Brain microvascular endothelial cell (primary cell): ENCODE results near the gene LYPD1.

ENCODE experiments used
- DNase-seq: peaks from one replicate; pipeline ENCODE4 v3.0.0-alpha.2; 2020
- H3K27ac ChIP-seq: fragments of 250-450 bp; sonication (Bioruptor Pico); 2 replicates; pipeline ENCODE4 v1.5.1; 2020; ENCODE audit warnings: mild to moderate bottlenecking, moderate library complexity
- H3K27me3 ChIP-seq: fragments of 250-450 bp; sonication (Bioruptor Pico); replicated peaks from 2 replicates; pipeline ENCODE4 v1.5.1; 2020; ENCODE audit warnings: mild to moderate bottlenecking
- H3K36me3 ChIP-seq: fragments of 250-450 bp; sonication (Bioruptor Pico); replicated peaks from 2 replicates; pipeline ENCODE4 v1.5.1; 2020; ENCODE audit warnings: mild to moderate bottlenecking
- H3K4me3 ChIP-seq: 2 replicates; pipeline ENCODE4 v1.5.1; 2011; ENCODE audit warnings: low read depth, mild to moderate bottlenecking, control low read depth, low read length, moderate library complexity
- in situ Hi-C: cut with HindIII; loops from 2 replicates; pipeline ENCODE4 v1.10.0; 2017; ENCODE audit warnings: low sequenced_read_pairs, low pct_ligation_motif_present
- TF ChIP-seq, protein P1 (sequence below): IDR thresholded peaks from 2 replicates; pipeline ENCODE4 v1.5.1; 2011; ENCODE audit warnings: low read depth, mild to moderate bottlenecking, moderate library complexity, low read length, control low read depth, inconsistent platforms; ENCODE audit errors: missing control alignments

Gene LYPD1

DNA sequence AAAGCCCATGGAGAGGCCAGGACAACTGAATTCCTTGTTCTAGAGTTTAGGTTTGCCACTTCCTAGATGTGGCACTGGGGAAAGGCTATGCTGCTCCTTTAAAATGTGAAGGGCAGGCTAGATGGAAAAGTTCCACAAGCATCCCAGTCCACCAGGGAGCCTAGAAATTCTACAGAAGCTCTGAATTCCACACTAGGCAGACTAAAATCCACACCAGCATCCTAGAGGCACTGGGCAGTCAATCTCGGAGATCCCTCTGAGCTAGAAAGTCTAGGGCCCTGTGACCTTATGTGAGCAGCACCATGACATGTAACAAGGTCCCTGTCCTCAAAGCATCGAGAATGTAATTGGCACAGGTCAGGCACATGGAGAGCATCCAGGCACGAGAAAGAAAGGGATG, 71.5 kb downstream of the LYPD1 start:
- no peak overlapping the region for H3K27ac ChIP-seq
- TF ChIP-seq, protein P1, sequence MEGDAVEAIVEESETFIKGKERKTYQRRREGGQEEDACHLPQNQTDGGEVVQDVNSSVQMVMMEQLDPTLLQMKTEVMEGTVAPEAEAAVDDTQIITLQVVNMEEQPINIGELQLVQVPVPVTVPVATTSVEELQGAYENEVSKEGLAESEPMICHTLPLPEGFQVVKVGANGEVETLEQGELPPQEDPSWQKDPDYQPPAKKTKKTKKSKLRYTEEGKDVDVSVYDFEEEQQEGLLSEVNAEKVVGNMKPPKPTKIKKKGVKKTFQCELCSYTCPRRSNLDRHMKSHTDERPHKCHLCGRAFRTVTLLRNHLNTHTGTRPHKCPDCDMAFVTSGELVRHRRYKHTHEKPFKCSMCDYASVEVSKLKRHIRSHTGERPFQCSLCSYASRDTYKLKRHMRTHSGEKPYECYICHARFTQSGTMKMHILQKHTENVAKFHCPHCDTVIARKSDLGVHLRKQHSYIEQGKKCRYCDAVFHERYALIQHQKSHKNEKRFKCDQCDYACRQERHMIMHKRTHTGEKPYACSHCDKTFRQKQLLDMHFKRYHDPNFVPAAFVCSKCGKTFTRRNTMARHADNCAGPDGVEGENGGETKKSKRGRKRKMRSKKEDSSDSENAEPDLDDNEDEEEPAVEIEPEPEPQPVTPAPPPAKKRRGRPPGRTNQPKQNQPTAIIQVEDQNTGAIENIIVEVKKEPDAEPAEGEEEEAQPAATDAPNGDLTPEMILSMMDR, result no peak
- in situ Hi-C loops, result no loop called here
- H3K36me3 ChIP-seq, result no peaks in the 10 kb centered on the region
- no peak overlapping the region for H3K4me3 ChIP-seq
- no peak for DNase-seq
- no peaks in the 10 kb centered on the region for H3K27me3 ChIP-seq

DNA sequence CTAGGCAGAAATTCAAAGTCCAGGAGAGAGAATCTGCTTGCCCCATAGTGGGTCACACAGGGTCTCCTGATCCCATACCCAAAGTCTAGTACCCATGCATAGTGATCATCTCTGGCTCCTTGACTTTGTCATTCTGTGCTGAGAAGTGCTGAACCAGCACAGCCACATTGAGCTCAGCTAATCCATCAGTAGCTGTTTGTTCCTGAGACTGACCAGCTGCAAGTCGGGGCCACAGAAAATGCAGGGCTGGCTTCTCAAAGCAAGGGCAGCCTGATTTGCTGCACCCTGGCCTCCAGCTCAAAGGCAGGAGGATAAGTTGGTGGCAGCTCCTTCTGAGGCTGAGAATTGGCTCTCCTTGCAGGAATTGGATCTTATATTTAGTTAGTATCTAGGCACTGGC, 72.2 kb downstream of the LYPD1 start:
- TF ChIP-seq, protein P1, result no peak
- H3K4me3 ChIP-seq, result no peak overlapping the region
- in situ Hi-C loops, result no loop called here
- H3K27ac ChIP-seq, result no peak overlapping the region
- H3K27me3 ChIP-seq, result no peaks in the 10 kb centered on the region
- no peak for DNase-seq
- no peaks in the 10 kb centered on the region for H3K36me3 ChIP-seq

DNA sequence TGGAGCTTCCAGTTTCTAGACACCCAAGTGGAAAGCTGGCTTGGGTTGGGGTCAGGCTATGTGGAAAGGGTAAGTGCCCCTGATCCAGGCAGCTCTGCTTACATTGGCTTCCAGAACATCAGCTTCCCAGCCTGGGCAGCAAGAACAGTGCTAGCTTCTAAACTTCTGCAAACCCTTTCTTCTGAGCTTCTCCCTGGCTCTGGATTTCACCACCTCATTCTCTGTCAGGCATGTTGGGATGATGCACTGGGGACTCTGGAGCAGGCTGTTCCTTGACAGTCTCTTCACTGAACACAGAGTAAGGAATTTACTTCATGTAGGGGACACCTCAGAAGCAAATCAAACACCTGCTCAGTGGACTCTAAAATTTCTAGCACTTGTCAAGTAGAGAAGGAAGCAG, 72.8 kb downstream of the LYPD1 start:
- Histone ChIP-seq H3K4me3 (no peak overlapping the region), H3K27me3 (no peaks in the 10 kb centered on the region), H3K36me3 (no peaks in the 10 kb centered on the region), H3K27ac (no peak overlapping the region)
- no peak for DNase-seq
- in situ Hi-C loops, result no loop called here
- TF ChIP-seq, protein P1, result no peak

GRCh38 chr2:132595693-132596092, 74.3 kb downstream of the LYPD1 start:
- Histone ChIP-seq H3K27me3 (no peaks in the 10 kb centered on the region), H3K4me3 (no peak overlapping the region), H3K27ac (no peak overlapping the region), H3K36me3 (no peaks in the 10 kb centered on the region)
- in situ Hi-C loops, result no loop called here
- DNase-seq, result no peak
- TF ChIP-seq, protein P1, result no peak

GRCh38 chr2:132595186-132595585, 74.8 kb downstream of the LYPD1 start:
- in situ Hi-C loops, result no loop called here
- no peaks in the 10 kb centered on the region for H3K36me3 ChIP-seq
- no peak overlapping the region for H3K27ac ChIP-seq
- H3K4me3 ChIP-seq, result no peak overlapping the region
- TF ChIP-seq, protein P1, result no peak
- no peaks in the 10 kb centered on the region for H3K27me3 ChIP-seq
- no peak for DNase-seq
